NCI-H1694 treated with DMSO at 0.1 percent for 48 hours (cell line): ENCODE results near the gene PRKAR2A.
"Not testable (repeated sequence)": the region's sequence is repeated elsewhere in the genome, so short reads cannot be mapped to it uniquely, and the experiment has no call there.

Experiments used
- DNase-seq: peaks from one replicate; lab custom pipeline; 2025; lab: John Stamatoyannopoulos, UW

PRKAR2A gene

GRCh38 chr3:48727511-48727910 is 120.2 kb downstream of the PRKAR2A start:
- no peak for DNase-seq

GRCh38 chr3:48725185-48725855 is 122.4 kb downstream of the PRKAR2A start:
- not testable (repeated sequence) for DNase-seq

- DNase-seq = no peak
Measured at GRCh38 chr3:48723725-48724124, 123.9 kb downstream of the PRKAR2A start.

GRCh38 chr3:48723293-48723692 is 124.4 kb downstream of the PRKAR2A start:
- not testable (repeated sequence) for DNase-seq

GRCh38 chr3:48716982-48717746 is 130.5 kb downstream of the PRKAR2A start, which contains the start of gene IP6K2:
IP6K2 (minus strand) TSS chr3:48717221; CDS start chr3:48695291, 21,930 bp downstream.
- peak; percentile 73 for DNase-seq

GRCh38 chr3:48716508-48716981 is 131.1 kb downstream of the PRKAR2A start:
- no peak for DNase-seq

GRCh38 chr3:48715174-48715800 is 132.4 kb downstream of the PRKAR2A start:
- DNase-seq = no peak

GRCh38 chr3:48711727-48712126 is 135.9 kb downstream of the PRKAR2A start:
- DNase-seq = no peak

GRCh38 chr3:48709051-48709461 is 138.6 kb downstream of the PRKAR2A start:
- no peak for DNase-seq

- no peak for DNase-seq
Measured at GRCh38 chr3:48708481-48708889, 139.2 kb downstream of the PRKAR2A start.

- DNase-seq = no peak
Measured at GRCh38 chr3:48707157-48707556, 140.5 kb downstream of the PRKAR2A start.

- DNase-seq = no peak
Measured at GRCh38 chr3:48702320-48702920, 145.3 kb downstream of the PRKAR2A start.

GRCh38 chr3:48700731-48701405 is 146.8 kb downstream of the PRKAR2A start:
- no peak for DNase-seq

- no peak for DNase-seq
Measured at GRCh38 chr3:48698891-48699290, 148.8 kb downstream of the PRKAR2A start.

- no peak for DNase-seq
Measured at GRCh38 chr3:48697952-48698351, 149.7 kb downstream of the PRKAR2A start.

GRCh38 chr3:48696601-48697000 is 151.1 kb downstream of the PRKAR2A start:
- DNase-seq = no peak
